Panc1 (cell line): ENCODE measurements around the gene MSRB3. TPM values are rescaled to one million over a fixed set of nuclear protein-coding genes. Genes with fewer than 3 reads are reported as not detected.

Experiments used
- ATAC-seq: fragments of 200-7000 bp; cut with Tn5 transposase; 2 replicates; pipeline ENCODE4 v1.9.1; 2020; ENCODE audit warnings: mild to moderate bottlenecking, moderate library complexity
- BruUV-seq: library from RNA; stranded (reverse); fragments of 400-500 nt; replicated peaks from 2 replicates; lab custom pipeline; 2021; lab: Mats Ljungman, UMichigan
- CTCF ChIA-PET: fragments of 300-600 bp; sonication (Branson Sonifier 250); formaldehyde crosslinking; loops from one replicate; lab custom pipeline; 2022; ENCODE audit warnings: antibody characterized with exemption; lab: Charles Lee
- POLR2A ChIA-PET: fragments of 300-600 bp; sonication (Branson Sonifier 250); formaldehyde crosslinking; loops from one replicate; lab custom pipeline; 2022; ENCODE audit warnings: antibody characterized with exemption; lab: Charles Lee
- DNase-seq: peaks from one replicate; pipeline ENCODE4 v3.0.0-alpha.2; 2010; ENCODE audit warnings: low read depth, low spot score
- H3K27ac ChIP-seq: 2 replicates; pipeline ENCODE4 v1.5.1; 2011; ENCODE audit warnings: mild to moderate bottlenecking, low read length, inconsistent platforms
- H3K27me3 ChIP-seq: fragments of 200-500 bp; sonication (Bioruptor generic); 2 replicates; pipeline ENCODE4 v1.6.0; 2014; ENCODE audit warnings: low read length, inconsistent platforms; ENCODE audit not compliant: control insufficient read depth, insufficient read depth
- H3K36me3 ChIP-seq: fragments of 200-500 bp; sonication (Bioruptor generic); 2 replicates; pipeline ENCODE4 v1.5.1; 2014; ENCODE audit warnings: inconsistent platforms, mild to moderate bottlenecking, low read length, moderate library complexity; ENCODE audit not compliant: control insufficient read depth, insufficient read depth
- H3K4me1 ChIP-seq: 2 replicates; pipeline ENCODE4 v1.5.1; 2011; ENCODE audit warnings: inconsistent platforms, mild to moderate bottlenecking, low read length, moderate library complexity; ENCODE audit not compliant: control insufficient read depth, insufficient read depth
- H3K4me3 ChIP-seq, 2 experiments: 2 replicates each; pipeline ENCODE4 v1.5.1; 2011 to 2012; ENCODE audit warnings: low read depth in 2 of 2, low read length in 2 of 2, mild to moderate bottlenecking in 2 of 2, inconsistent platforms in 1 of 2, moderate library complexity in 1 of 2
- H3K9me3 ChIP-seq: fragments of 200-500 bp; sonication (Bioruptor generic); 2 replicates; pipeline ENCODE4 v1.5.1; 2014; ENCODE audit warnings: low read depth, mild to moderate bottlenecking, inconsistent platforms, low read length, moderate library complexity; ENCODE audit not compliant: control insufficient read depth, insufficient read depth
- POLR2AphosphoS5 ChIP-seq: IDR thresholded peaks from 2 replicates; pipeline ENCODE4 v1.6.1; 2012; ENCODE audit warnings: mild to moderate bottlenecking, low read depth, low read length, moderate library complexity
- SIN3A ChIP-seq: IDR thresholded peaks from 2 replicates; pipeline ENCODE4 v1.6.1; 2012; ENCODE audit warnings: low read depth, mild to moderate bottlenecking, low read length, moderate library complexity, borderline replicate concordance; ENCODE audit not compliant: insufficient read depth
- TCF7L2 ChIP-seq: IDR thresholded peaks from 2 replicates; pipeline ENCODE4 v1.6.1; 2011; ENCODE audit warnings: mild to moderate bottlenecking, low read depth, low read length, inconsistent platforms
- in situ Hi-C: cut with HindIII; loops from 2 replicates; pipeline ENCODE4 v1.10.0; 2016; ENCODE audit warnings: low sequenced_read_pairs, low pct_unique_long_range_greater_than_20kb
- intact Hi-C: fragments of 100-400 bp; cut with micrococcal nuclease; formaldehyde crosslinking; loops from one replicate; pipeline ENCODE4 v1.10.0; 2022; ENCODE audit not compliant: unreplicated experiment
- total RNA-seq: library from RNA; stranded (reverse); gene quantifications from one replicate; pipeline ENCODE4 v1.2.1, GENCODE V29; 2021; ENCODE audit not compliant: unreplicated experiment
- TF ChIP-seq, protein P1 (sequence below): fragments of 450-650 bp; IDR thresholded peaks from 2 replicates; pipeline ENCODE4 v1.5.1; 2017; ENCODE audit warnings: mild to moderate bottlenecking
- TF ChIP-seq, protein P2 (sequence below), 2 experiments: IDR thresholded peaks; 2 replicates each; pipeline ENCODE4 v1.6.1; 2011 to 2012; ENCODE audit warnings: low read depth in 2 of 2, control low read depth in 1 of 2, low read length in 1 of 2, mild to moderate bottlenecking in 1 of 2, moderate library complexity in 1 of 2; ENCODE audit not compliant: insufficient read depth in 1 of 2

The MSRB3 gene
- total RNA-seq, 1 experiment from 2014 or later, result 89.7 TPM

DNA sequence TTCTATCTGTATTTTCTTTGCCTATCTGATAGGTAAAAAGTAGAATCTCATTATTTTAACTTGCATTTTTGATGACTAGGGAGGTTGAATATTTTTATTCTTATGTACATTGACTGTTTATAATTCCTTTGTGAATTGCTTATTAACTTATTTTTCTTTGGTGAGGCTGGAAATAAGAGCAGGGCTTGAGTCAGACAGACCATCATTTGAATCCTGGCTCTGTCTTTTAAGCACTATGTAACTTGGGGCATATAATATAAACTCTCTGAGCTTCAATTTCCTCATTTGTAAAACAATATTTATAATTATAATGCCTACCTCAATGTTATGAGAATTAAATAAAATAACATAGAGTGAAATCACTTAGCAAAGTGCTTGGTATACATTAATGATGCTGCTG lies 108.9 kb downstream of the MSRB3 start:
- H3K4me1 ChIP-seq, result no peaks in the 10 kb centered on the region
- no peak overlapping the region for H3K27ac ChIP-seq
- ATAC-seq (no peak), DNase-seq (no peak)
- no peak overlapping the region for H3K4me3 ChIP-seq
- in situ Hi-C loops (no loop called here), intact Hi-C loops (no loop called here)
- H3K27me3 ChIP-seq, result no peaks in the 10 kb centered on the region
- H3K9me3 ChIP-seq, result no peaks in the 10 kb centered on the region
- no peaks in the 10 kb centered on the region; the same call in 1 of the 2 replicates for H3K36me3 ChIP-seq
- no peak for TF ChIP-seq POLR2AphosphoS5
- POLR2A ChIA-PET, result no interaction called here
- CTCF ChIA-PET, result no interaction called here
- no TSS peak for BruUV-seq

DNA sequence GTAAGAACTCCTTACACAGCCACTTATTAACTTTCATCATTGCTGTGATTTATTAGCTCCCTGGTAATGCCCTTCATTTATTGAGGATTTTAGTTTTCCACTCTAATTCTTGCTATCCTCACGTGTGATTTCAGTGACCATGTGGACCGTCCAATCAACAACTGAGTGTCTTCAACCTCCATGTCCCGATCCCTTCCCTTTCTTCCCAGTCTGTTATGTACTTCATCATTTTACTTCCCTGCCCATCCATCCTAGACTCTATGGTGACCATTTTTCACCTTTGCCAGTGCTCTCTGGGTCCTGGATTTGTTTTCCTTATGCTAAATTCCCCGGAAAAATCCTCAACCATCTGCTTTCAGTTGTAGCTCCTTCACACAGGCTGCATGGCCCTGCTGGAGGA lies 111.0 kb downstream of the MSRB3 start:
- no peak for DNase-seq
- intact Hi-C loops, result no loop called here
- CTCF ChIA-PET, result no interaction called here
- ATAC-seq, result no peak
- Histone ChIP-seq H3K4me1 (no peaks in the 10 kb centered on the region), H3K9me3 (peaks cover 2% of the 10 kb centered on the region; the same call in 1 of the 2 replicates), H3K36me3 (no peaks in the 10 kb centered on the region; the same call in 1 of the 2 replicates), H3K4me3 (no peak overlapping the region), H3K27me3 (no peaks in the 10 kb centered on the region), H3K27ac (no peak overlapping the region)
- POLR2A ChIA-PET, result no interaction called here
- in situ Hi-C loops, result no loop called here
- no TSS peak for BruUV-seq
- TF ChIP-seq TCF7L2 (no peak), SIN3A (no peak), POLR2AphosphoS5 (no peak)
- TF ChIP-seq, protein P1, sequence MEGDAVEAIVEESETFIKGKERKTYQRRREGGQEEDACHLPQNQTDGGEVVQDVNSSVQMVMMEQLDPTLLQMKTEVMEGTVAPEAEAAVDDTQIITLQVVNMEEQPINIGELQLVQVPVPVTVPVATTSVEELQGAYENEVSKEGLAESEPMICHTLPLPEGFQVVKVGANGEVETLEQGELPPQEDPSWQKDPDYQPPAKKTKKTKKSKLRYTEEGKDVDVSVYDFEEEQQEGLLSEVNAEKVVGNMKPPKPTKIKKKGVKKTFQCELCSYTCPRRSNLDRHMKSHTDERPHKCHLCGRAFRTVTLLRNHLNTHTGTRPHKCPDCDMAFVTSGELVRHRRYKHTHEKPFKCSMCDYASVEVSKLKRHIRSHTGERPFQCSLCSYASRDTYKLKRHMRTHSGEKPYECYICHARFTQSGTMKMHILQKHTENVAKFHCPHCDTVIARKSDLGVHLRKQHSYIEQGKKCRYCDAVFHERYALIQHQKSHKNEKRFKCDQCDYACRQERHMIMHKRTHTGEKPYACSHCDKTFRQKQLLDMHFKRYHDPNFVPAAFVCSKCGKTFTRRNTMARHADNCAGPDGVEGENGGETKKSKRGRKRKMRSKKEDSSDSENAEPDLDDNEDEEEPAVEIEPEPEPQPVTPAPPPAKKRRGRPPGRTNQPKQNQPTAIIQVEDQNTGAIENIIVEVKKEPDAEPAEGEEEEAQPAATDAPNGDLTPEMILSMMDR, result no peak
- TF ChIP-seq, protein P2, sequence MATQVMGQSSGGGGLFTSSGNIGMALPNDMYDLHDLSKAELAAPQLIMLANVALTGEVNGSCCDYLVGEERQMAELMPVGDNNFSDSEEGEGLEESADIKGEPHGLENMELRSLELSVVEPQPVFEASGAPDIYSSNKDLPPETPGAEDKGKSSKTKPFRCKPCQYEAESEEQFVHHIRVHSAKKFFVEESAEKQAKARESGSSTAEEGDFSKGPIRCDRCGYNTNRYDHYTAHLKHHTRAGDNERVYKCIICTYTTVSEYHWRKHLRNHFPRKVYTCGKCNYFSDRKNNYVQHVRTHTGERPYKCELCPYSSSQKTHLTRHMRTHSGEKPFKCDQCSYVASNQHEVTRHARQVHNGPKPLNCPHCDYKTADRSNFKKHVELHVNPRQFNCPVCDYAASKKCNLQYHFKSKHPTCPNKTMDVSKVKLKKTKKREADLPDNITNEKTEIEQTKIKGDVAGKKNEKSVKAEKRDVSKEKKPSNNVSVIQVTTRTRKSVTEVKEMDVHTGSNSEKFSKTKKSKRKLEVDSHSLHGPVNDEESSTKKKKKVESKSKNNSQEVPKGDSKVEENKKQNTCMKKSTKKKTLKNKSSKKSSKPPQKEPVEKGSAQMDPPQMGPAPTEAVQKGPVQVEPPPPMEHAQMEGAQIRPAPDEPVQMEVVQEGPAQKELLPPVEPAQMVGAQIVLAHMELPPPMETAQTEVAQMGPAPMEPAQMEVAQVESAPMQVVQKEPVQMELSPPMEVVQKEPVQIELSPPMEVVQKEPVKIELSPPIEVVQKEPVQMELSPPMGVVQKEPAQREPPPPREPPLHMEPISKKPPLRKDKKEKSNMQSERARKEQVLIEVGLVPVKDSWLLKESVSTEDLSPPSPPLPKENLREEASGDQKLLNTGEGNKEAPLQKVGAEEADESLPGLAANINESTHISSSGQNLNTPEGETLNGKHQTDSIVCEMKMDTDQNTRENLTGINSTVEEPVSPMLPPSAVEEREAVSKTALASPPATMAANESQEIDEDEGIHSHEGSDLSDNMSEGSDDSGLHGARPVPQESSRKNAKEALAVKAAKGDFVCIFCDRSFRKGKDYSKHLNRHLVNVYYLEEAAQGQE (IDR thresholded peaks at IDR 0.05; ENCODE audit: insufficient read depth in 1 of 2, low read depth in 2 of 2, low read length in 1 of 2), result no peak

DNA sequence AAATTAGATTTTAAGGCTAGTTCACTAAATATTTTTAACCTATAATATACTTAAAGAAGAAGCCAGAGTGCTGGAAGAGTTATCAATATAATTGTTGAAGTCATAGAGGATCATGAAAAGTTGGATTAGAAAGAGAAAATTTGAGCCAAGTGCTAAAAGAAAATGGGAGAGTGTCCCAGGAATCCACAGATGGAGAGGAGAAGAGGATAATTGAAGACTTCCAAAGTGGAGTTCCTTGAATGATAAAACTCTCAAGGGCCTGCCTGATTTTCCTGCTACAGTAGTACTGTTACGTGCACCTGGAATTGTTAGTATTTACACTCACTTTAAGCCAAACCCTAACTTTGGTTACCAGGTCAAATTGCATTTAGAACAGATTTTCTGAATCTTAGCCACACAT lies 113.2 kb downstream of the MSRB3 start:
- Histone ChIP-seq H3K9me3 (peaks cover 6% of the 10 kb centered on the region; the same call in 1 of the 2 replicates), H3K4me1 (no peaks in the 10 kb centered on the region), H3K4me3 (no peak overlapping the region), H3K36me3 (no peaks in the 10 kb centered on the region; the same call in 1 of the 2 replicates), H3K27ac (no peak overlapping the region), H3K27me3 (no peaks in the 10 kb centered on the region)
- no TSS peak for BruUV-seq
- intact Hi-C loops, result no loop called here
- TF ChIP-seq, protein P1, result no peak
- TF ChIP-seq, protein P2 (IDR thresholded peaks at IDR 0.05; ENCODE audit: insufficient read depth in 1 of 2, low read depth in 2 of 2, low read length in 1 of 2), result no peak
- TF ChIP-seq SIN3A, result no peak
- no peak for TF ChIP-seq POLR2AphosphoS5
- no peak for TF ChIP-seq TCF7L2
- in situ Hi-C loops, result no loop called here
- no peak for DNase-seq
- POLR2A ChIA-PET, result no interaction called here
- CTCF ChIA-PET, result interaction anchor here (0.6 kb wide), 1 partner anchor 463 kb away, joined by 4 read pairs; no protein-coding TSS in a partner anchor
- ATAC-seq, result no peak
